ENCODE measurements around the gene DHX8. TPM values are rescaled to one million over a fixed set of nuclear protein-coding genes. Genes with fewer than 3 reads are reported as not detected.
"Not testable (repeated sequence)": the region's sequence is repeated elsewhere in the genome, so short reads cannot be mapped to it uniquely, and the experiment has no call there.

The DHX8 gene
- total RNA-seq, 3 donors from 2014 or later = 32.5 to 44.1 (median 42.0) TPM

- Histone ChIP-seq H3K9me3 (no peaks in the 10 kb centered on the region), H3K36me3 (no peaks in the 10 kb centered on the region), H3K27ac (peak overlapping the region; percentile 40 to 71), H3K27me3 (no peaks in the 10 kb centered on the region), H3K4me3 (no peak overlapping the region), H3K4me1 (no peaks in the 10 kb centered on the region)
- no peak for DNase-seq (ENCODE audit: low spot score in 2 of 2)
- no peak for TF ChIP-seq POLR2A (IDR thresholded peaks at IDR 0.05)
- no peak for TF ChIP-seq CTCF (IDR thresholded peaks at IDR 0.05)
- TF ChIP-seq POLR2AphosphoS5 (IDR thresholded peaks at IDR 0.05) = no peak
- intact Hi-C loops (cut with DNase I; ENCODE audit: low total_unique reads) = loop anchor here (1.0 kb wide), 1 partner anchor 33 kb away; no protein-coding TSS in a partner anchor
Observed at GRCh38 chr17:43448720-43449469, 34.9 kb upstream of the DHX8 start.

GRCh38 chr17:43449470-43450248 is 34.1 kb upstream of the DHX8 start:
- DNase-seq (ENCODE audit: low spot score in 2 of 2) = no peak
- H3K27ac ChIP-seq = peak overlapping the region; percentile 40 to 71
- no peaks in the 10 kb centered on the region for H3K27me3 ChIP-seq
- intact Hi-C loops (cut with DNase I; ENCODE audit: low total_unique reads) = no loop called here
- H3K36me3 ChIP-seq = no peaks in the 10 kb centered on the region
- H3K9me3 ChIP-seq = no peaks in the 10 kb centered on the region
- no peaks in the 10 kb centered on the region for H3K4me1 ChIP-seq
- TF ChIP-seq POLR2AphosphoS5 (IDR thresholded peaks at IDR 0.05) (no peak), CTCF (IDR thresholded peaks at IDR 0.05) (no peak), POLR2A (IDR thresholded peaks at IDR 0.05) (no peak)
- no peak overlapping the region for H3K4me3 ChIP-seq

- intact Hi-C loops (cut with DNase I; ENCODE audit: low total_unique reads); DNase-seq (ENCODE audit: low spot score in 2 of 2); H3K36me3 ChIP-seq; H3K27me3 ChIP-seq; H3K4me1 ChIP-seq; H3K4me3 ChIP-seq; H3K9me3 ChIP-seq: not testable (repeated sequence)
- H3K27ac ChIP-seq = peak overlapping the region in 1 of 2 donors; percentile 8
Observed at GRCh38 chr17:43450791-43451190, 33.0 kb upstream of the DHX8 start.

- intact Hi-C loops (cut with DNase I; ENCODE audit: low total_unique reads); H3K4me1 ChIP-seq; H3K4me3 ChIP-seq; DNase-seq (ENCODE audit: low spot score in 2 of 2); H3K36me3 ChIP-seq; H3K27me3 ChIP-seq; H3K9me3 ChIP-seq; H3K27ac ChIP-seq: not testable (repeated sequence)
Observed at GRCh38 chr17:43451741-43452140, 32.0 kb upstream of the DHX8 start.

- no peaks in the 10 kb centered on the region for H3K27me3 ChIP-seq
- H3K27ac ChIP-seq = no peak overlapping the region
Observed at GRCh38 chr17:43453331-43453812, 30.4 kb upstream of the DHX8 start.

More at GRCh38 chr17:43453331-43453812, 30.4 kb upstream of the DHX8 start:
- TF ChIP-seq POLR2AphosphoS5 (IDR thresholded peaks at IDR 0.05) = no peak
- TF ChIP-seq POLR2A (IDR thresholded peaks at IDR 0.05) = no peak
- no peak for TF ChIP-seq CTCF (IDR thresholded peaks at IDR 0.05)
- H3K36me3 ChIP-seq = no peaks in the 10 kb centered on the region
- H3K4me1 ChIP-seq = peaks cover 0 to 5% of the 10 kb centered on the region in 2 donors
- intact Hi-C loops (cut with DNase I; ENCODE audit: low total_unique reads) = no loop called here
- H3K4me3 ChIP-seq = no peak overlapping the region
- H3K9me3 ChIP-seq = no peaks in the 10 kb centered on the region
- DNase-seq (ENCODE audit: low spot score in 2 of 2) = no peak
